ENCODE measurements around the gene C4orf50.

The C4orf50 gene

GRCh38 chr4:6032249-6033244 lies 14.3 kb upstream of the C4orf50 start:
- DNase-seq (ENCODE audit: low read depth in 1 of 2, low spot score in 1 of 2), result no peak
- no peak overlapping the region for H3K4me3 ChIP-seq (replicated peaks; ENCODE audit: insufficient read depth, low read length)
- no peak for TF ChIP-seq SPI1 (IDR thresholded peaks at IDR 0.05; ENCODE audit: borderline replicate concordance, low read depth)
- TF ChIP-seq REST (IDR thresholded peaks at IDR 0.05; ENCODE audit: insufficient replicate concordance, low read depth), result no peak
- H3K27ac ChIP-seq (replicated peaks), result no peak overlapping the region
- no peaks in the 10 kb centered on the region for H3K27me3 ChIP-seq (ENCODE audit: insufficient read depth, poor library complexity, severe bottlenecking)

- no peak for DNase-seq (ENCODE audit: low read depth in 1 of 2, low spot score in 1 of 2)
- Histone ChIP-seq H3K27ac (replicated peaks) (no peak overlapping the region), H3K27me3 (ENCODE audit: insufficient read depth, poor library complexity, severe bottlenecking) (no peaks in the 10 kb centered on the region), H3K4me3 (replicated peaks; ENCODE audit: insufficient read depth, low read length) (no peak overlapping the region)
- TF ChIP-seq SPI1 (IDR thresholded peaks at IDR 0.05; ENCODE audit: borderline replicate concordance, low read depth) (no peak), POLR2AphosphoS5 (IDR thresholded peaks at IDR 0.05; ENCODE audit: low read depth) (no peak), CTCF (IDR thresholded peaks at IDR 0.05; ENCODE audit: insufficient read depth, low read length) (no peak), GABPA (IDR thresholded peaks at IDR 0.05; ENCODE audit: low read depth) (no peak), REST (IDR thresholded peaks at IDR 0.05; ENCODE audit: insufficient replicate concordance, low read depth) (no peak)
Observed at GRCh38 chr4:6031846-6032245, 13.6 kb upstream of the C4orf50 start.

GRCh38 chr4:6030679-6031078 lies 12.4 kb upstream of the C4orf50 start:
- no peak for TF ChIP-seq SPI1 (IDR thresholded peaks at IDR 0.05; ENCODE audit: borderline replicate concordance, low read depth)
- no peak for TF ChIP-seq GABPA (IDR thresholded peaks at IDR 0.05; ENCODE audit: low read depth)
- no peak for TF ChIP-seq CTCF (IDR thresholded peaks at IDR 0.05; ENCODE audit: insufficient read depth, low read length)
- no peak for TF ChIP-seq POLR2AphosphoS5 (IDR thresholded peaks at IDR 0.05; ENCODE audit: low read depth)
- no peak for TF ChIP-seq REST (IDR thresholded peaks at IDR 0.05; ENCODE audit: insufficient replicate concordance, low read depth)
- Histone ChIP-seq H3K27ac (replicated peaks) (no peak overlapping the region), H3K27me3 (ENCODE audit: insufficient read depth, poor library complexity, severe bottlenecking) (no peaks in the 10 kb centered on the region), H3K4me3 (replicated peaks; ENCODE audit: insufficient read depth, low read length) (no peak overlapping the region)
- no peak for DNase-seq (ENCODE audit: low read depth in 1 of 2, low spot score in 1 of 2)
